Activated naive CD4-positive, alpha-beta T cell treated with anti-CD3 and anti-CD28 coated beads, Interleukin-2, amount 50 U/mL, for 72 hours (primary cell): ENCODE results near the gene PIGL. TPM values are rescaled to one million over a fixed set of nuclear protein-coding genes. Genes with fewer than 3 reads are reported as not detected.
A peak's percentile ranks its signal among the peaks of the same experiment; 100 is the strongest.
"Not testable (repeated sequence)": the region's sequence is repeated elsewhere in the genome, so short reads cannot be mapped to it uniquely, and the experiment has no call there.

ENCODE experiments used
- ATAC-seq, 2 donors: fragments of 150-1000 bp; cut with Tn5 transposase; 2 replicates each; pipeline ENCODE4 v1.10.0; 2021; ENCODE audit warnings: mild to moderate bottlenecking in 2 of 2, moderate library complexity in 2 of 2
- DNase-seq, 2 donors: peaks; one replicate each; pipeline ENCODE4 v3.0.0; 2021 to 2022; ENCODE audit warnings: low spot score in 2 of 2
- H3K27ac Mint-ChIP-seq, 2 donors: one replicate each; pipeline ENCODE4 v1.8.0; 2022; ENCODE audit warnings: mild to moderate bottlenecking in 2 of 2, mixed read lengths in 2 of 2
- H3K36me3 Mint-ChIP-seq, 2 donors: one replicate each; pipeline ENCODE4 v1.8.0; 2022; ENCODE audit warnings: mixed read lengths in 2 of 2
- H3K9me3 Mint-ChIP-seq, 2 donors: one replicate each; pipeline ENCODE4 v1.8.0; 2022; ENCODE audit warnings: mixed read lengths in 2 of 2
- total RNA-seq, 2 donors: library from RNA; stranded (reverse); gene quantifications; one replicate each; pipeline ENCODE4 v1.2.3, GENCODE V29; 2022

The PIGL gene
- 10 to 100 TPM; 39.2 to 40.2 TPM for total RNA-seq

DNA sequence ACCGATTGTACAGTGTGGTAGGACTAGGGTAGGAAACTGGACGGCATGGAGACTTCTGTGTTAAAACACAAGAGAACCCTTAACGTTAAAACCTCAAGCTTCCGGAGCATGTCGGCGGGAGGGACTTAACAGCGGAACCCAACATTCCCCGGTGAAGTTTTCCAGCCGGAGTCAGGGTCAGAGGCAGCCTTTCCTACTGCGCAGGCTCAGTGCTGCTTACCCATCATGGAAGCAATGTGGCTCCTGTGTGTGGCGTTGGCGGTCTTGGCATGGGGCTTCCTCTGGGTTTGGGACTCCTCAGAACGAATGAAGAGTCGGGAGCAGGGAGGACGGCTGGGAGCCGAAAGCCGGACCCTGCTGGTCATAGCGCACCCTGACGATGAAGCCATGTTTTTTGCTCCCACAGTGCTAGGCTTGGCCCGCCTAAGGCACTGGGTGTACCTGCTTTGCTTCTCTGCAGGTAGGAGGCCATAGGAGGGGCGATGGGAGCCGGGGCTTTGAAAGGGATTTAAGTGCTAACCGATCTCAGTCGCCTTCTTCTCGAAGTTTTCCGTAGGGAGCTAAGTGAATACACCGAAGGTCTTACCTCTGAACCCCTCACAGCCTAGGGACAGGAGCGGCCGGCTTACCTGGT lies at the start of gene PIGL:
TSS of gene PIGL (plus strand) at position 209 of the 634 bp plus-strand sequence. CDS start at position 226, 17 bp downstream.
- Mint-ChIP-seq H3K9me3 (no peaks in the 10 kb centered on the region), H3K36me3 (peaks cover 9 to 18% of the 10 kb centered on the region in 2 donors), H3K27ac (peak within 1 kb of the TSS; percentile 97 to 98)
- ATAC-seq: peak; percentile 62 to 64
- DNase-seq: peak; percentile 84 to 89

GRCh38 chr17:16171613-16172012 lies 45.4 kb upstream of the PIGL start:
- Mint-ChIP-seq H3K9me3 (no peaks in the 10 kb centered on the region), H3K27ac (no peak overlapping the region), H3K36me3 (peaks cover 0 to 22% of the 10 kb centered on the region in 2 donors)
- no peak for ATAC-seq
- no peak for DNase-seq

GRCh38 chr17:16178836-16179235 lies 38.2 kb upstream of the PIGL start:
- ATAC-seq (no peak), DNase-seq (no peak)
- H3K27ac Mint-ChIP-seq: no peak overlapping the region
- H3K9me3 Mint-ChIP-seq: no peaks in the 10 kb centered on the region
- H3K36me3 Mint-ChIP-seq: peaks cover 0 to 14% of the 10 kb centered on the region in 2 donors

DNA sequence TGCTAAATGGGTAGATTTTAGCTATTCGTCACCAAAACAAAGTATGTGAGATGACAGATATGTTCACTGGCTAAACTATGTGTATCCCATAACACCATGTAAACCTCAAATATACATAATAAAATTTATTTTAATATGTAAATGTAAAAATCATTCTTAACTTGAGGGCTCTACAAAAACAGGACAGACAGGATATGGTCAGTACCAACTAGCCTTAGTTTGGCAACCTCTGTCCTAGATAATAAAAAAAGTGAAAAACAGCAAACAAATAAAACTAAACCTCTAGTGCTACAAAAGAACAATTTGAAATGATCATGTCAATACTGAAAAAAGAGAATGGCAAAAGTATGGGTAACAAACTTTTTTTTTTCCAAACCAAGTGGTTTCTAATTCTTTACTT lies 35.4 kb upstream of the PIGL start:
- H3K9me3 Mint-ChIP-seq: no peaks in the 10 kb centered on the region
- no peak overlapping the region for H3K27ac Mint-ChIP-seq
- peaks cover 0 to 25% of the 10 kb centered on the region in 2 donors for H3K36me3 Mint-ChIP-seq
- ATAC-seq (no peak), DNase-seq (no peak)

- H3K36me3 Mint-ChIP-seq: peaks cover 0 to 24% of the 10 kb centered on the region in 2 donors
- peak overlapping the region in 1 of 2 donors; percentile 40 for H3K27ac Mint-ChIP-seq
- DNase-seq: no peak
- no peaks in the 10 kb centered on the region for H3K9me3 Mint-ChIP-seq
- no peak for ATAC-seq
These were observed 29.4 kb upstream of the PIGL start for GRCh38 chr17:16187642-16188041.

DNA sequence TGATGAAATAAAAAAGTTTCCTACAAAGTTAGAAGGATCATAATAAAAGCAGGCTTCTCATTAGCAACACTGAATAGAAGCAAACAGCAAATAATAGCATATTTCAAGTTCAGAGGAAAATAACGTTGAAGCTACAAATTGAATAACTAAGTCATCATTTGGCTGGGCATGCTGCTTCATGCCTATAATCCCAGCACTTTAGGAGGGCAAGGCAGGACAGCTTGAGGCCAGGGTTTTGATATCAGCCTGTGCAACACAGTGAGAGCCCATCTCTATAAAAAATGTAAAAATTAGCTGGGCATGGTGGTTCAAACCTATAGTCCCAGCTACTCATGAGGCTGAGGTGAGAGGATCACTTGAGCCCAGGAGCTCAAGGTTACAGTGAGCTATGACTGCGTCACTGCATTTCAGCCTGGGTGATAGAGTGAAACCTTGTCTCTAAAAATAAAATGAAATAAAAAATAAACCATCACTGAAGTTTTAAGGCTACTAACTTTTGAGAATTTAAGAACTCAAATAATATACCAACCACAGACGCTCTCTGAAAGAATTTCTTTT lies 27.1 kb upstream of the PIGL start:
- Mint-ChIP-seq H3K36me3 (peaks cover 7 to 24% of the 10 kb centered on the region in 2 donors), H3K27ac (peak overlapping the region in 1 of 2 donors; percentile 60), H3K9me3 (no peaks in the 10 kb centered on the region)
- ATAC-seq (no peak), DNase-seq (no peak)

DNA sequence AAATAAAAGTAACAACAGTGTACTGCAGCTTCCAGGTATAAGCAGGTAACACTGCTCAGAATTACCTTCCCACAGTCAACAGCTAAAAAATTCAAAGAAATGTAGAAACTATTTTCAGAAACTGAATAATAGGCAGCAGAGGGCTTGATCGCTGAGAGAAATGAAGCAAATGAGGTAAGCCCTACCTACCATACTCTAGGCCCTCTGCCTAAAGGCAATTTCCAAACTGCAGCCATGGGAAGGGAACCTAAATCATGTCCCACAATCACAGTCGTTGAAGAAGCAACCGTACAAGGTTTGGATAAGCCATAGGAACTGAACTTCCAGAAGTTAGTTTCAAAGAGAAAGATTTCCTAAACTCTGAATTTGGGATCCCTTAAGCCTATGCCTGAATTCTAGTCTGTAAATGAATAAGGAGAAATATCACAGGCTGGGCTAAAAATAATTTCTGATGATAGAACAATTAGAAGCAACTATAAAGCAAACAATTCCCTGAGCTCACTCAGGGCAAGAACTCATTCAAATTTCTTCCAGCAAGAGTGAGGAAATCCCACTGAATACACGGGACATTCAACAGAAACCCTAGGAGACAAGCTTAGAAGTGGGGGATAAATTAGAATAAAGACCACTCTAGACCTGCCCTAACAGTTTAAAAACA lies 26.2 kb upstream of the PIGL start:
- no peak for ATAC-seq
- Mint-ChIP-seq H3K9me3 (no peaks in the 10 kb centered on the region), H3K27ac (peak overlapping the region in 1 of 2 donors; percentile 62)

GRCh38 chr17:16191604-16192003 lies 25.4 kb upstream of the PIGL start:
- Mint-ChIP-seq H3K27ac (peak overlapping the region in 1 of 2 donors; percentile 62), H3K36me3 (peaks cover 7 to 18% of the 10 kb centered on the region in 2 donors)
- no peak for ATAC-seq

More for the DNA sequence above, 26.2 kb upstream of the PIGL start:
- peaks cover 7 to 18% of the 10 kb centered on the region in 2 donors for H3K36me3 Mint-ChIP-seq
- no peak for DNase-seq

DNA sequence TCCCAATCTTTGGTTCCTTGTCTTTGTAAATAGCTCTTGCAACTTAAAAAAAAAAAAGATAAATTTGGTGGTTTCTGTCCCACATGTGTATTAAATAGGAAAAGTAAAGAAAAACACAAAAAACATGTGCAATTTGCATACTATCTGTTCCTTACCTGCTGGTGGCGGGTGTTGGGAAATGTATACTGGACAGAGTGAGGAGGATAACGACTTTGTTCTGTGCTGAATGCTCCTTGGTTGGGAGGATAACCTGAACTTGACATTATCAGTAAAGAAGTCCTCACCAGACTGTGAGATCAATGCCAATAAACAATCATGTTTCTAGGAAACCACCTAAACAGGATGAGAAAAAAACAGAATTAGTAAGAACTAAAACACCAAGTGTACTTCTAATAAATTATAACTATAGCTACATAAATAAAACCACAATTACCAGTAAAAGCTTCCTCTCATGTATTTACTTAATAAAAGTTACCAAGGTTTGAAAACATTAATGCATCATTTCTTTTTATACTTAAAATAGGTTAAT lies 22.6 kb upstream of the PIGL start:
- Mint-ChIP-seq H3K27ac (peak overlapping the region; percentile 7 to 13), H3K36me3 (peaks cover 7 to 34% of the 10 kb centered on the region in 2 donors)
- not testable (repeated sequence) for ATAC-seq, H3K9me3 Mint-ChIP-seq, DNase-seq

More at GRCh38 chr17:16191604-16192003, 25.4 kb upstream of the PIGL start:
- H3K9me3 Mint-ChIP-seq: no peaks in the 10 kb centered on the region
- DNase-seq: no peak

DNA sequence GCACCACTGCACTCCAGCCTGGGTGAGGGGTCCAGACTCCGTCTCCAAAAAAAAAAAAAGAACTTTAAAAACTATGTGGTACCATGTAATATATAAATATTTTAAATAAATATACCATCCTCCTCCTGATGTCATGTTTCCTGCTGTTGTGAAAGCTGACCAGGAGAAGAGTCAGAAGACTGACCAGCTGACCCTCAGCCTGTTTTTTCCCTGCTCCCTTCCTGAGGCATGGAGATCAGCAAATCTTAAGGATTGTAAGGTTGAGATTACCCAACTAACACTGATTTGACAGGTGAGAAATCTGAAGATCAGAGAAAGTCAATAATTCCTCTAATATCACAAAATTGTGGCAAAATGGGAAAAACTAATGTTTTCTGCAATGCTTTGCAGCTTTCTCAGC lies 19.7 kb upstream of the PIGL start:
- no peaks in the 10 kb centered on the region for H3K9me3 Mint-ChIP-seq
- DNase-seq (no peak), ATAC-seq (no peak)
- peaks cover 7 to 25% of the 10 kb centered on the region in 2 donors for H3K36me3 Mint-ChIP-seq
- H3K27ac Mint-ChIP-seq: no peak overlapping the region

DNA sequence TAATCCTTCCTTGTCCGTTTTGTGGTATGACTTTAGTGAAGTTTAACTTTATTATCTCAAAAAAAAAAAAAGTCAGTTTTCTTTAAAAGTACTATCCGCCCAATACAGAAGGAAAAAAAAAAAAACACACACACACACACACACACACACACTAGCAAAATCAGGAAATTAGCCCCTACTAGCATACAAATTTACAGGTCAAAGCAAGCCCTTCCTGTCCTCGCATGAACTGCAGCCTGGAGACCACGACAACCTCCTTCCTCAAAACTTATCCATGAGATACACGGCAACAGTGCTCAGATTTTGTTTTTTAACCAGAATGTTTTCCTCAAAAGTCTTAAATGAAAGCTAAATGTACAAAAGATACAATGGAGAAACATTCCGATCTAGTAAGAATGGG lies 17.9 kb upstream of the PIGL start:
- no peak for DNase-seq
- Mint-ChIP-seq H3K36me3 (peaks cover 3 to 19% of the 10 kb centered on the region in 2 donors), H3K9me3 (no peaks in the 10 kb centered on the region), H3K27ac (peak overlapping the region; percentile 22 to 87)
- no peak for ATAC-seq

DNA sequence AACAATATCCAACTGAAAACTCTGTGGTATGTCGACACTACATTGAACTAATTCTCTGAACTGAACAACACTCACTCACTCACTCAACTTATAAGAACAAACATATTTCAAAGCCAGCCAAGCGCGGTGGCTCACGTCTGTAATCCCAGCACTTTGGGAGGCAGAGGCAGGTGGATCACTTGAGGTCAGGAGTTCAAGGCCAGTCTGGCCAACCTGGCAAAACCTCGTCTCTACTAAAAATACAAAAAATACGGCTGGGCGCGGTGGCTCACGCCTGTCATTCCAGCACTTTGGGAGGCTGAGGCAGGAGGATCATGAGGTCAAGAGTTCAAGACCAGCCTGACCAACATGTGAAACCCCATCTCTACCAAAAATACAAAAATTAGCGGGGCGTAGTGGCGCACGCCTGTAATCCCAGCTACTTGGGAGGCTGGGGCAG lies 15.3 kb upstream of the PIGL start:
- not testable (repeated sequence) for H3K27ac Mint-ChIP-seq, H3K9me3 Mint-ChIP-seq, ATAC-seq, DNase-seq
- H3K36me3 Mint-ChIP-seq: peaks cover 0 to 16% of the 10 kb centered on the region in 2 donors

- ATAC-seq, H3K36me3 Mint-ChIP-seq, H3K9me3 Mint-ChIP-seq, DNase-seq: not testable (repeated sequence)
- peak overlapping the region; percentile 31 to 42 for H3K27ac Mint-ChIP-seq
These were observed 14.2 kb upstream of the PIGL start for GRCh38 chr17:16202554-16203500.

GRCh38 chr17:16204763-16205162 lies 12.2 kb upstream of the PIGL start:
- peak overlapping the region; percentile 22 to 69 for H3K27ac Mint-ChIP-seq
- not testable (repeated sequence) for DNase-seq, H3K36me3 Mint-ChIP-seq, ATAC-seq, H3K9me3 Mint-ChIP-seq

DNA sequence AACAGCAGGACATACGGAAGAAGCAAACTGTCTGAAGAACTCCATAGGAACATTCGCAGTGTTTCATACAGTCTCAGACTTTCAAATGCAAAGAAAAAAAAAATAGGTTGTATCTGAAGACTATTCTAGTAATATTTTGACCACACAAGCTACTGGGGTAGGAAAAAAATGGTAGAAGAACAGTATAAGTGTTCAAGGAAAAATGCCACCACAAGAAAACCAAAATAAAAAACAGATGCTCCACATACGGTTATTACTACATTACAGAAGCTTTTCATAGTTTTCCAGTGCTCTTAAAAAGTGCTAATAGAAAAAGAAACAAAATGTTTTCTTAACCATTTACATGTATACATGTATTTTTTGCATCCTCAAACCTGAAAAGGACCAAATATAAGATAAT lies 5.4 kb upstream of the PIGL start:
- Mint-ChIP-seq H3K27ac (peak overlapping the region in 1 of 2 donors; percentile 60), H3K36me3 (peaks cover 0 to 11% of the 10 kb centered on the region in 2 donors), H3K9me3 (no peaks in the 10 kb centered on the region)
- no peak for DNase-seq
- ATAC-seq: no peak

- Mint-ChIP-seq H3K27ac (no peak overlapping the region), H3K9me3 (no peaks in the 10 kb centered on the region), H3K36me3 (peaks cover 9 to 17% of the 10 kb centered on the region in 2 donors)
- ATAC-seq (no peak), DNase-seq (no peak)
These were observed 4.2 kb upstream of the PIGL start for GRCh38 chr17:16212793-16213192.
